ENCODE data around the gene NACA2.
"Not testable (repeated sequence)": the region's sequence is repeated elsewhere in the genome, so short reads cannot be mapped to it uniquely, and the experiment has no call there.

The NACA2 gene

GRCh38 chr17:61632826-61633225 lies 41.8 kb upstream of the NACA2 start:
- H3K27me3 Mint-ChIP-seq (ENCODE audit: low read depth, poor library complexity) = peaks cover 15% of the 10 kb centered on the region
- H3K36me3 Mint-ChIP-seq (ENCODE audit: low read depth) = no peaks in the 10 kb centered on the region
- no peak for TF ChIP-seq CTCF (IDR thresholded peaks at IDR 0.05)
- H3K4me3 Mint-ChIP-seq = no peak overlapping the region
- no peaks in the 10 kb centered on the region for H3K4me1 Mint-ChIP-seq
- H3K9me3 Mint-ChIP-seq = peaks cover 27% of the 10 kb centered on the region
- DNase-seq = no peak
- H3K27ac Mint-ChIP-seq = no peak overlapping the region

GRCh38 chr17:61631800-61632199 lies 40.8 kb upstream of the NACA2 start:
- H3K4me1 Mint-ChIP-seq = no peaks in the 10 kb centered on the region
- no peak overlapping the region for H3K27ac Mint-ChIP-seq
- no peak for TF ChIP-seq CTCF (IDR thresholded peaks at IDR 0.05)
- H3K9me3 Mint-ChIP-seq = peaks cover 27% of the 10 kb centered on the region
- H3K4me3 Mint-ChIP-seq = no peak overlapping the region
- peaks cover 12% of the 10 kb centered on the region for H3K27me3 Mint-ChIP-seq (ENCODE audit: low read depth, poor library complexity)
- no peak for DNase-seq
- no peaks in the 10 kb centered on the region for H3K36me3 Mint-ChIP-seq (ENCODE audit: low read depth)

GRCh38 chr17:61628158-61628557 lies 37.1 kb upstream of the NACA2 start:
- H3K36me3 Mint-ChIP-seq (ENCODE audit: low read depth); H3K27me3 Mint-ChIP-seq (ENCODE audit: low read depth, poor library complexity); H3K4me3 Mint-ChIP-seq; H3K27ac Mint-ChIP-seq; H3K9me3 Mint-ChIP-seq; H3K4me1 Mint-ChIP-seq; DNase-seq: not testable (repeated sequence)

- Mint-ChIP-seq H3K27ac (no peak overlapping the region), H3K27me3 (ENCODE audit: low read depth, poor library complexity) (peaks cover 6% of the 10 kb centered on the region), H3K9me3 (peaks cover under 1% of the 10 kb centered on the region), H3K4me3 (no peak overlapping the region), H3K36me3 (ENCODE audit: low read depth) (no peaks in the 10 kb centered on the region), H3K4me1 (no peaks in the 10 kb centered on the region)
- TF ChIP-seq CTCF (IDR thresholded peaks at IDR 0.05) = no peak
- DNase-seq = no peak
Measured at GRCh38 chr17:61627658-61628057, 36.6 kb upstream of the NACA2 start.

GRCh38 chr17:61627125-61627524 lies 36.1 kb upstream of the NACA2 start:
- Mint-ChIP-seq H3K36me3 (ENCODE audit: low read depth) (no peaks in the 10 kb centered on the region), H3K27me3 (ENCODE audit: low read depth, poor library complexity) (peaks cover 5% of the 10 kb centered on the region), H3K4me3 (no peak overlapping the region), H3K4me1 (no peaks in the 10 kb centered on the region), H3K9me3 (peaks cover 6% of the 10 kb centered on the region), H3K27ac (no peak overlapping the region)
- DNase-seq = no peak
- TF ChIP-seq CTCF (IDR thresholded peaks at IDR 0.05) = no peak

- DNase-seq = no peak
- peaks cover under 1% of the 10 kb centered on the region for H3K27me3 Mint-ChIP-seq (ENCODE audit: low read depth, poor library complexity)
- H3K9me3 Mint-ChIP-seq = peaks cover 18% of the 10 kb centered on the region
- H3K36me3 Mint-ChIP-seq (ENCODE audit: low read depth) = no peaks in the 10 kb centered on the region
- no peak overlapping the region for H3K27ac Mint-ChIP-seq
- H3K4me3 Mint-ChIP-seq = no peak overlapping the region
- no peaks in the 10 kb centered on the region for H3K4me1 Mint-ChIP-seq
- TF ChIP-seq CTCF (IDR thresholded peaks at IDR 0.05) = no peak
Measured at GRCh38 chr17:61625564-61625963, 34.5 kb upstream of the NACA2 start.
